Cardiac muscle cell (in vitro differentiated cells and primary cell): ENCODE measurements around the gene DLG2. TPM values are rescaled to one million over a fixed set of nuclear protein-coding genes. Genes with fewer than 3 reads are reported as not detected.

Experiments
- DNase-seq, 2 donors: peaks; one replicate each; pipeline versions ENCODE4 v3.0.0 to v3.0.0-alpha.2; 2010 to 2017; ENCODE audit warnings: low read depth in 1 of 2, low spot score in 1 of 2
- H3K27ac ChIP-seq: fragments of 200-600 bp; sonication (generic); 2 replicates; pipeline ENCODE4 v1.5.1; 2016
- H3K27me3 ChIP-seq: fragments of 200-600 bp; sonication (generic); 2 replicates; pipeline ENCODE4 v1.6.0; 2016; ENCODE audit warnings: control low read depth
- H3K36me3 ChIP-seq: fragments of 200-600 bp; sonication (generic); 2 replicates; pipeline ENCODE4 v1.5.1; 2016; ENCODE audit warnings: control low read depth
- H3K4me1 ChIP-seq: fragments of 200-600 bp; sonication (generic); 2 replicates; pipeline ENCODE4 v1.8.1; 2017; ENCODE audit warnings: low read depth, mild to moderate bottlenecking, mixed run types
- H3K4me3 ChIP-seq: fragments of 200-600 bp; sonication (generic); 2 replicates; pipeline ENCODE4 v1.5.1; 2016; ENCODE audit warnings: mild to moderate bottlenecking
- H3K9me3 ChIP-seq: fragments of 200-600 bp; sonication (generic); 2 replicates; pipeline ENCODE4 v1.5.1; 2017; ENCODE audit warnings: low read depth, mild to moderate bottlenecking, control low read depth
- polyA plus RNA-seq: library from polyadenylated mRNA; unstranded; fragments of >200 nt; fragmentation: Nextera tagmentation; extraction: Ambion mirVana; gene quantifications from 2 replicates; pipeline ENCODE4 v1.2.1, GENCODE V29; 2016
- total RNA-seq: library from RNA; depleted of rRNA; stranded (reverse); fragments of >200 nt; gene quantifications from 2 replicates; pipeline ENCODE4 v1.2.3, GENCODE V29; 2016
- TF ChIP-seq, protein P1 (sequence below): IDR thresholded peaks from 2 replicates; pipeline ENCODE4 v1.5.1; 2012; ENCODE audit warnings: low read depth, mild to moderate bottlenecking, low read length

Gene DLG2
- total and polyA plus RNA-seq, 2 experiments from 2014 or later = 3.5 to 15.9 TPM

DNA sequence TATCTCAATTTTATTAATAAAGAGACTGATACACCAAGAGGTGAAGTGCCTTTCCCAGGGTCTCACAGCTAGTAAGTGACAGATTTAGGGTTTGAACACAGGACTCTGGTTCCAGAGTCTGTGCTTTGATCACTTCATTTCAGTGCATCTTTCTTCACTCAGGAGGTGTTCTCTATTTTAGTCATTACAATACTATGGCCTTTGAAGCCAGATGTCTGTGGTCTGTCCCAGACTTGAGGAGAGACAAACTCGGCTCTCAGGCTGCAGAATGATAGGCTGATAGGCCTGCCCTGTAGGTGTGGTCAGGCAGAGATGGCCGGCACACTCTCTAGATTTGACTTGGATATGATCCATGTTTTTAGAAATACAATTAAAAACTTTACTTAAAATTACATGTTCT lies 1862.5 kb downstream of the DLG2 start:
- H3K27ac ChIP-seq = no peak overlapping the region
- no peak for DNase-seq
- H3K9me3 ChIP-seq = no peaks in the 10 kb centered on the region
- no peaks in the 10 kb centered on the region for H3K36me3 ChIP-seq
- H3K4me3 ChIP-seq = no peak overlapping the region
- H3K4me1 ChIP-seq = peaks cover 5% of the 10 kb centered on the region
- no peaks in the 10 kb centered on the region for H3K27me3 ChIP-seq
- TF ChIP-seq, protein P1, sequence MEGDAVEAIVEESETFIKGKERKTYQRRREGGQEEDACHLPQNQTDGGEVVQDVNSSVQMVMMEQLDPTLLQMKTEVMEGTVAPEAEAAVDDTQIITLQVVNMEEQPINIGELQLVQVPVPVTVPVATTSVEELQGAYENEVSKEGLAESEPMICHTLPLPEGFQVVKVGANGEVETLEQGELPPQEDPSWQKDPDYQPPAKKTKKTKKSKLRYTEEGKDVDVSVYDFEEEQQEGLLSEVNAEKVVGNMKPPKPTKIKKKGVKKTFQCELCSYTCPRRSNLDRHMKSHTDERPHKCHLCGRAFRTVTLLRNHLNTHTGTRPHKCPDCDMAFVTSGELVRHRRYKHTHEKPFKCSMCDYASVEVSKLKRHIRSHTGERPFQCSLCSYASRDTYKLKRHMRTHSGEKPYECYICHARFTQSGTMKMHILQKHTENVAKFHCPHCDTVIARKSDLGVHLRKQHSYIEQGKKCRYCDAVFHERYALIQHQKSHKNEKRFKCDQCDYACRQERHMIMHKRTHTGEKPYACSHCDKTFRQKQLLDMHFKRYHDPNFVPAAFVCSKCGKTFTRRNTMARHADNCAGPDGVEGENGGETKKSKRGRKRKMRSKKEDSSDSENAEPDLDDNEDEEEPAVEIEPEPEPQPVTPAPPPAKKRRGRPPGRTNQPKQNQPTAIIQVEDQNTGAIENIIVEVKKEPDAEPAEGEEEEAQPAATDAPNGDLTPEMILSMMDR = no peak

DNA sequence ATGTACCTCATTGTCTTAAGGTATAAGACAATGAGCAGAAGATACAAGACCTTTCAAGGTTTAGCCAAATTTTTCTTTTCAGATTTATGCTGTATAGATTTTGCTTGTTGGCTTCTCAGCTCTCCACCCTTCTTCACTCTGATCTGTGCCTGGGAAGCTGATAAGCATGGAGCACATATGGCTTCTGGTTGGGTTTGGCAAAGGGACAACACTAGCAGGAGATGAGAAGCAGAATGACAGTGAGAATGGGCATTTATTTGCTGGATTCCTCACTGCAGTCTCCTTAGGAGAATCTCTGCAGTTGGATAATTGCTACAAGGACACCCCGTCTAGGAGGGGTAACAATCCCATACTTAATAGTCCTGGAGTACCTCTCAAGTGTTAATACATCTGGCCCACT lies 1866.2 kb downstream of the DLG2 start:
- Histone ChIP-seq H3K27me3 (no peaks in the 10 kb centered on the region), H3K4me3 (no peak overlapping the region), H3K9me3 (no peaks in the 10 kb centered on the region), H3K36me3 (no peaks in the 10 kb centered on the region), H3K4me1 (no peaks in the 10 kb centered on the region), H3K27ac (no peak overlapping the region)
- no peak for DNase-seq
- TF ChIP-seq, protein P1 = no peak

DNA sequence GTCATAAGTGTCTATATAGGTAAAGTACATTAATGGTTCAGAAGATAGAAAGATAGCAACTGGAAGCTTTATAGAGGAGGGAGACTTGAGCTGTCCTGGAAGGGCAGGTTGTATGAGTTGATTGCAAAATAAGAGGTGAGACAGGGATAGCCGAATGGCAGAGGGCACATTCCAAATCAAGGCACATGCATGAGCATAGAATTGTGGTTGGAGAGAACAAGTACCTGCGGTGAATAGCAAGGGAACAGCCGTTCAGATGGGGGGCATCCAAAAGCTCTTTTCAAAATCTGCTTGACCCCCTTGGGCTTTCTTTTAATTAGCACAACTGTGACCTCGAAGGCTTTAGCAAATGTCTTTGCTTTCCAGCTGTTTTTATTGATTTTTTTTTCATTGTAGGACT lies 1868.0 kb downstream of the DLG2 start:
- TF ChIP-seq, protein P1 = no peak
- H3K4me3 ChIP-seq = no peak overlapping the region
- no peaks in the 10 kb centered on the region for H3K36me3 ChIP-seq
- H3K27me3 ChIP-seq = no peaks in the 10 kb centered on the region
- peaks cover 5% of the 10 kb centered on the region for H3K4me1 ChIP-seq
- DNase-seq = no peak
- H3K9me3 ChIP-seq = no peaks in the 10 kb centered on the region
- no peak overlapping the region for H3K27ac ChIP-seq

DNA sequence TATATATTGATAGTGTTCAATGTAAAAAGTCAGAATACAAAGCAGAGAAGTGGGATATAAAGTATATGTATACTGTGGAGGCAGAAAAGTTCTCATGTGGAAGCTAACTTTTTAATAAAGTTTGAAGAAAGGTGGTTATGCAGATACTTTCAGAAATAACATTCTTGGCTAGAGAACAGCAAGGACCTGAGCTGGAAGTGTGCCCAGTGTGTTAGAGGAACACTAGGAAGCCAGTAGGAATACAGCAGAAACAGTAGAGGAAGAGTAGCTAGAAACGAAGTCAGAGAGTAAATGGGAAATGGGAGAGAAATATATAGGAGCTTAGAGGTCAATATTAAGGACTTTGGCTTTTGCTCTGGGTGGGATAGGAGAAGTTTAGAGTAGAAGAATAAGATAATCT lies 1876.1 kb downstream of the DLG2 start:
- Histone ChIP-seq H3K27me3 (no peaks in the 10 kb centered on the region), H3K4me1 (peaks cover 5% of the 10 kb centered on the region), H3K4me3 (no peak overlapping the region), H3K9me3 (no peaks in the 10 kb centered on the region), H3K27ac (no peak overlapping the region), H3K36me3 (no peaks in the 10 kb centered on the region)
- TF ChIP-seq, protein P1 = no peak
- DNase-seq = no peak

DNA sequence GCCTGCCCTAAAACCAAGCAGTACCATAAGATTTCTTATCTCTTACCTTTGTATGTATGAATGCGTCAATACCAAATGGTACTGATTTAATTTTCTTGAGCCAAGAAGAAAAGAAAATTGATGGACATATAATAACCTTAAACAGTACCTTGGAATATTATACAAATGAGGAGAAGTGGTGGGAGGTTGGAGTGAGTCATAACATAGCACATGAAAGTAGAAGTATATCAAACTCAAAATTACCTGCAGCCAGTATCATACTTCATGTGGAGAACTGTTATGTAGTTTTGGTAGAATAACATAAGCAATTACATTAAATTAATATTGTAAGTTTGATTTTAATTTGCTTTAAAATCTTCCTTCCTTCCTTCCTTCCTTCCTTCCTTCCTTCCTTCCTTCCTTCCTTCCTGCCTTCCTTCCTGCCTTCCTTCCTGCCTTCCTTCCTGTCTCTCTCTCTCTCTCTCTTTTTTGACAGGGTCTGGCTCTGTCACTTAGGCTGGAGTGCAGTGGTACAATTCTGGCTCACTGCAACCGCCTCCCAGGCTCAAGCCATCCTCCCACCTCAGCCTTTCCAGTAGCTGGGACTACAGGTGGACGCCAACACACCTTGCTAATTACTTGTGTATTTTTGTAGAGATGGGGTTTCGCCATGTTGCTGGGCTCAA lies 1880.1 kb downstream of the DLG2 start:
- Histone ChIP-seq H3K27ac (no peak overlapping the region), H3K4me1 (no peaks in the 10 kb centered on the region), H3K36me3 (no peaks in the 10 kb centered on the region), H3K27me3 (no peaks in the 10 kb centered on the region), H3K4me3 (no peak overlapping the region), H3K9me3 (no peaks in the 10 kb centered on the region)
- TF ChIP-seq, protein P1 = no peak
- DNase-seq = no peak
